GM18858 (cell line): ENCODE measurements around the gene MICALL2.

ENCODE experiments used
- ATAC-seq: cut with Tn5 transposase; IDR thresholded peaks from one replicate; pipeline ENCODE4 v1.9.1; 2021; ENCODE audit not compliant: unreplicated experiment

Gene MICALL2

DNA sequence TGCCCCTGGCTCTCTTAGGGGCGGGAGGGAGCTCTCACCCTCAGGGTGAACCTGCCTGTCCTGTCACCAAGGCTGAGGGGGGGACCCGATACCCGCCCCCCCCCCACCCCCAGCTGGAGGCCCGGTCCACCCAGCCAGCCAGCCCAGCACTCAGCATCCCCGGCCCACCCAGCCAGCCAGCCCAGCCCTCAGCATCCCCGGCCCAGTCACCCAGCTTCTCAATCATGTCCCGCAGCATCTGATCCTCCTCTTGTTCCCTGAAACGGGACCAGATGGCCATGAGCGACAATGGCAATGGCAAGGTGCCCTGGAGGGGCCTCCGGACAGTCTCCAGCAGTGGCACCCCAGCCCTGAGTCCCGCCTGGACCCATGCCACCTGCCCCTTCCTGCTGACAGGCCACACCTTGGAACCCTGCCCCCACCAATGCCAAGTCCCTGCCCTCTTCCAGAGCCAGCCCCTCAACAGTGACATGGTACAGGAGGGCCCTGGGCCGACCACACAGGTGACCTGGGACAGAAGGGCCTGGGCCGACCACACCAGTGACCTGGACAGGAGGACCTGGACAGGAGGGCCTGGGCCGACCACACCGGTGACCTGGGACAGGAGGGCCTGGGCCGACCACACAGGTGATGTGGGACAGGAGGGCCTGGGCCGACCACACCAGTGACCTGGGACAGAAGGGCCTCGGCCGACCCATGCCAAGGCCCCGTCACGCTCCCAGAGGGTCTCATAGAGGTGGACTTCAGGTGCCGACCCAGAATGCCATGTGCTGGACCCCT is 24.2 kb downstream of the MICALL2 start:
- no peak for ATAC-seq

DNA sequence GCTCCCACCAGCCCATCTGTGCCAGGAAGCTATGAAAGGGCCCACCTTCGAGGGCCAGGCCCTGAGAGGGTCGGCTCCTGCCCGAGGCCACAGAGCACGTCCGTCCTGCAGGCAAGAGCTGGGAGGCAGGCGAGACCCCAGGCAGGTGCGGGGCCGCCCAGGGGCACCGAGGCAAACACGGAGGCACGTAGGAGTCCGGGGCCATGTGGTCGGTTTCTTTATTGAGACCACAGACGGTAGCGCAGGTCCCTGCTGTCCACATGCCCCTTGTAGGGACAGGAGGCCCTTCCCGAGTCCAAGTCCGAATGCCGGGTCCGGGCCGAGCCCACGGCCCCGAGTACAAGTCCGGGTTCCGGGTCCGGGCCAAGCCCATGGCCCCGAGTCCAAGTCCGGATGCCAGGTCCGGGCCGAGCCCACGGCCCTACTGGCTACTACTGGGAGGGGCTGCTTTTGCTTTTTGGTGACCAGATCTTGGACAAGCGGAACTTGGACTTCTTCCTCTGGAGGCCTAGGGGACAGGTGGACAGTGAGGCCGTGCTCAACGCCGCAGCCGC is 25.0 kb downstream of the MICALL2 start:
- no peak for ATAC-seq

GRCh38 chr7:1433128-1433920 is 25.9 kb downstream of the MICALL2 start:
- no peak for ATAC-seq

- ATAC-seq = no peak
These were observed 26.7 kb downstream of the MICALL2 start for GRCh38 chr7:1432411-1433082.

- no peak for ATAC-seq
These were observed 27.5 kb downstream of the MICALL2 start for GRCh38 chr7:1431634-1432380.

DNA sequence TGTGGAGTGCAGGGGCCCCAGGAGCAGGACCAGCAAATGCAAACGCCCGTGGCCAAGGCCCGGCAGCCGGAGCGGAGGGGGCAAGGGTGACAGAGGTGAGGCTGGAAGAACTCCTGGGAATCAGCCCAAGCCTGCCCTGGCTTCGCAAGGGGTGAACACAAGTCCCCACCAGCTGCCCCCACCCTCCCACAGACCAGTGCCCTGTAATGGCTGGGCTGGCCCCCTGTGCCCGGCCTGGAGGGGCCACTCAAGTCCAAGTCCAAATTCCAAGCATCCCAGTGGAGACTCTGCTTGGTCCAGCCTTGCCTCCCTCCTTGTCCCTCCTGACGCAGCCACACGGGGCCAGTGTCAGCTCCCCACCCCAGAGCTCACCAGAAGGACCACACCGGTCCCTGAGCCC is 28.0 kb downstream of the MICALL2 start:
- no peak for ATAC-seq

DNA sequence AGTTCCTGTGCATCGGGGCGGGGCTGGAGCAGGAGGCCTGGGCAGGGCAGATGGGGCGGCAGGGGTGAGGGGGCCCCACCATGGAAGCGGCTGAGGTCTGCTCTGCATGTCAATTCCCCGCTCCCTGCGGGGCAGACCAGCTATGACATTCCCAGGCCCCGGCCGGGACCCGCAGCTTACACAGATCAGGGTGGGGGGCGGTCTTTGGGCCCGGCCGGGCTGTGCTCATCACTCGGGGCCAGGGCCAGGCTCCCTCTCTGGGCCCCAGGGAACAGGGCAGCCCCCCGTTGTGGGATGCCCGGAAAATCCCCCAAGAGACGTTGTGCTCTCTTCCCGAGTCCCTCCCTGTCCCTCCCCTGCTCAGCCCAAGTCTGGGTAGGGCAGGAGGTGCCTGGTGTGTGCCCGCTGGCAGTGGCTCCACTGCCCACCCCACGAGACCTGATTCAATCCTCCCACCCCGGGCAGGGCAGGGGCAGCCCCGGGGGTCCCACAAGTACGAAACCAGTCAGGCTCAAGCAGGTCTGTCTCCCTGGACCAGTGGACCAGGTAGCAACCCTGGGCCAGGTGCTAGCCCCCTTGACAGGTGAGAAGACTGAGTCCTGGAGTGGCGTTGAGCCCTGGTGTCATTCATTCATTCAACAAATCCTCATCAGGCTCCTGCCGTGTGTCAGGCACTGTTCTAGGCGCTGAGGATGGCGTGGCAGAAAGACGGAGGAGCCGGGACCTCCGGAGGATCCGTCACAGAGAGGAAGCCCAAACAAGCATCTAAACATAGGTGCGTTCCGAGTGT is 29.0 kb downstream of the MICALL2 start:
- no peak for ATAC-seq

DNA sequence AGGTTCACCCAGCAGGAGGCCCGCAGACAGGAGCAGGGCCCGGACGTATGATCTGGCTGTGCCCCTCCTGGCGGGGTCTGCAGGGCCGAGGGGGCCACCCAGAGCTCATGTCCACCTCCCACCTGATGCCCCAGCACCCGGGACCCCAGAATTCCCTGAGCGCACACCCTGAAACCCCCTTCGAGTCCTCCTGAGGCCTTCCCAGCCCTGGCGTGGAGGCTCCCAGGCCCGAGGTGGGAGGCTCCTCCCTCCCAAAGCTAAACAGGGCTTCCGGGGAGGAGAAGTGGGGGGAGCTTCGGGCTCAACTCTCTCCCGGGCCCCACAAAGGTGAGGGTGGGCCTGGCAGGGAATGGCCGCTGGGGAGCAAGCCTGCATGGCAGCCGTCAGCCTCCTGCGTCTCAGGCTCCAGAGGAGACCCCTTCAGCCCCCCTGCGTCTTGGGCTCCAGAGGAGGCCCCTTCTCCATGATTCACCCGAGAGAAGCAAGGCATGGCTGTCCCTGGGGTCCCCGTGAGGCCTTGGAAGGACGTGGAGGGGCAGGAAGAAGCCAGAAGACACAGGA is 30.2 kb downstream of the MICALL2 start:
- ATAC-seq = no peak

- no peak for ATAC-seq
These were observed 32.1 kb downstream of the MICALL2 start for GRCh38 chr7:1427064-1427657.

GRCh38 chr7:1426474-1426873 is 32.8 kb downstream of the MICALL2 start:
- ATAC-seq = no peak

DNA sequence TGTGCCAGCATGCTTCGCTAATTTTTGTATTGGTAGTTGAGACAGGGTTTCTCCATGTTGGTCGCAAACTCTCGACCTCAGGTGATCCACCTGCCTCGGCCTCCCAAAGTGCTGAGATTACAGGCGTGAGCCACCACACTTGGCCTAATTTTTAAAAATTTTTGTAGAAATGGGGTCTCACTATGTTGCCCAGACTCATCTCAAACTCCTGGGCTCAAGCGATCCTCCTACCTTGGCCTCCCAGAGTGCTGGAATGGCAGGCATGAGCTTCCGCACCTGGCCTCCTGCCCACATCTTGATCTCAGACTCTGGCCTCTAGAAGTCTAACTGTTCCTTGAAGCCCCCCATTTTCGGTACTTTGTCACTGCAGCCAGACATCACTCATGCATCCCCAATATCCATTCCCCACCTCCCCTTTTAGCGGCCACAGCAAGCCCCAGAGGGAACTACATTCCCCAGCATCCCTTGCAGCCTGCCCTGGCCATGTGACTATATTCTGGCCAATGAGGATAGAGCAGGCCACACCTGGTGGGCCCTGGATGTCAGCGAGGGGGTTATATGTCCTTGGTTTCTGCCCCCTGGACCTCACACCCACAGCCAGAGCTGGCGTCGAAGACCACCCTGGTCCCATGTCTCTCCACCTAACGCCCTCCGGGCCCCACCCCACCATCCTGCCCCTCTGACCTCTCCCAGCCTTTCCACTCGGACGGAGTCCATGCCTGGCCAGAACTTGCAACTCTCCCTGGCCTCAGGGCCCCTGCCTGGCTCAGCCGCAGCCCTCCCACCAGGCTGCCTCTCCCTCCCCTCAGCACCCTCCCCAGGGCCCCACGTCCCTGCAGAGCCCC is 33.8 kb downstream of the MICALL2 start:
- ATAC-seq = no peak

DNA sequence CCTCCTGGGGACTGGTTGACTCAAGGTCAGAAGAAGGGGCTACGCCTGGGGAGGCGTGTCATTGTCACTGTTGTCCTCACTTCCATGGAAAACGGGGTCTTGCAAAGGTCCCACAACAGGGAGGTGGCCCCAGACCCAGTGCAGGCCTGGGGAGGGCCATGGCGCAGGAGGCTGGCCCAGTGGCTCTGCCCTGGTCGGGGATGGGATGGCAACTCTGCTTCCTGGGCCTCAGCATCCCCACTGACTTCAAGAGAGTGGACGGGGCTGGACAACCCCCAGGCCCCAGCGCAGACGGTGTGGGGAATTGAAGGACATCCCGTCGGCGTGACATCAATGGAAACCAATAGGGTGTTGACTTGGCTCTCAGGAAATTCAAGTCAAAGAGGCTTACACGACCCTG is 35.2 kb downstream of the MICALL2 start:
- ATAC-seq = no peak

DNA sequence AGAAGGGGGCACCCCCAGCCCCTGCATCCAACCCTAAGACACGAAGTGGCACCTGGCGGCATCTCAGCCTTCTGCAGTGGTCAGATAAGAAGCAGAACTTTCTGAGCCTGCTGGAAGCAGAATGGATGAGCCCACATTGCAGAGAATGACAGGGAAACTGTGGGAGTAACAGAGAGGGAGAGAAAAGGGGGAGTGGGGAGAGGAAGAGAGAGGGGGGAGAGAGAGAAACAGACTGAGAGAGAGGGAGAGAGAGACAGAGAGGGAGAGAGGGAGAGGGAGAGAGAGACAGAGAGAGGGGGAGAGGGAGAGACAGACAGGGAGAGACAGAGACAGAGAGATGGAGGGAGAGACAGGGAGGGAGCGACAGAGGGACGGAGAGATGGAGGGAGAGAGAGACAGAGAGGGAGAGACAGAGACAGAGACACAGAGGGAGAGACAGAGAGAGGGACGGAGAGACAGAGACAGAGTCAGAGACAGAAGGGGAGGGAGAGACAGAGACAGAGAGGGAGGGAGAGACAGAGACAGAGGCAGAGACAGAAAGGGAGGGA is 35.9 kb downstream of the MICALL2 start:
- ATAC-seq = no peak

DNA sequence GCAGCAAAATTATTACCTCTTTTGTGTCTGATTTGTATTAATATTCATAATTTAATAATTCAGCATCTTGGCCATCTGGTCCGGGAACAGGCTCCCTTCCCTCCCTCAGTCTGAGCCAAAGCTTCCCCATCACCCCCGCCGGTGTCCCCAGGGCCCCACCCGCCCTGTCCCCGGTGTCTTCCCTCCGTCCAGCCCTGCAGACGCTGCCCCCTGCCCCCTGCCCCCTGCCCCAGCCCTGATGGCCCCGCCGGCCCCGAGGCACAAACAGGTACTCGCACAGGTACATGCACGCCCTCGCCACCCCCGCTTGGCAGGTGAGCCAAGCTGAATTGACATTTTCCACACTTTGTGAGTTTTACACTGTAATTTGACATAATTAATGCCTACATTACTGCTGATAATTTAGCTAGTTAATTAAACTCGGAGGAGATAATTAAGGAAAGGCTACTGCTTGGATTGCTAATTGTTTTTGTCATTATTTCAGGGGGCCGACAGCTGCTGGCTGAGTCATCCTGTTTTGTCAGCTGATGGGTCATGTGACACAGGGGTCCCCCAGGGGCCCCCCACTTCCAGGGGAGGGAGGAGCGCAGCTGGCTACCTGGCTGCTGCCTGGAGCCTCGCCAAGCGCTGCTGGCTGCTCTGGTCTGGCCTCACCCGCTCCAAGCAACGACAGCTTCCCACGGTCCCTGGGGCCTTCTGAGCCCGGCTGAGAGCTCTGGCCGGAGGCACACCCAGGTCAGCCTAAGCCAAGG is 36.6 kb downstream of the MICALL2 start:
- no peak for ATAC-seq

DNA sequence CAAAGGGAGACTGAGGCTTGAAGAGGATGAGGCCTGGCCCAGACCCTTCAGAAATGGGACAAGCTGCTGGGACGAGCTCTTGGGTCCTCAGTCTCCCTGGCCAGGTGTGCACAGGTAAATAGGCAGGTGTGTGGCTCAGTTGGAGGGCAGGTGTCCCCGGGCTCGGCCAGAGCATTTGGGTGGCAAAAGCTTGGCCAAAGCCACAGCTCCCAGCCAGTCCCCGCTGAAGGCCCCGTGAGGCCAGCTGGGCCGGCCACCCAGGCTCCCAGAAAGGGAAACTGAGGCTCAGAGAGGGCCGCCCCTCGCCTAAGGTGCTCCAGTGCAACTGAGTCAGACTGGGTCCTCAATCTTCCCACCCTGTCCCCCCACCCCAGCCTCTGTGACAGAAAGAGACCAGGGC is 37.3 kb downstream of the MICALL2 start:
- no peak for ATAC-seq

DNA sequence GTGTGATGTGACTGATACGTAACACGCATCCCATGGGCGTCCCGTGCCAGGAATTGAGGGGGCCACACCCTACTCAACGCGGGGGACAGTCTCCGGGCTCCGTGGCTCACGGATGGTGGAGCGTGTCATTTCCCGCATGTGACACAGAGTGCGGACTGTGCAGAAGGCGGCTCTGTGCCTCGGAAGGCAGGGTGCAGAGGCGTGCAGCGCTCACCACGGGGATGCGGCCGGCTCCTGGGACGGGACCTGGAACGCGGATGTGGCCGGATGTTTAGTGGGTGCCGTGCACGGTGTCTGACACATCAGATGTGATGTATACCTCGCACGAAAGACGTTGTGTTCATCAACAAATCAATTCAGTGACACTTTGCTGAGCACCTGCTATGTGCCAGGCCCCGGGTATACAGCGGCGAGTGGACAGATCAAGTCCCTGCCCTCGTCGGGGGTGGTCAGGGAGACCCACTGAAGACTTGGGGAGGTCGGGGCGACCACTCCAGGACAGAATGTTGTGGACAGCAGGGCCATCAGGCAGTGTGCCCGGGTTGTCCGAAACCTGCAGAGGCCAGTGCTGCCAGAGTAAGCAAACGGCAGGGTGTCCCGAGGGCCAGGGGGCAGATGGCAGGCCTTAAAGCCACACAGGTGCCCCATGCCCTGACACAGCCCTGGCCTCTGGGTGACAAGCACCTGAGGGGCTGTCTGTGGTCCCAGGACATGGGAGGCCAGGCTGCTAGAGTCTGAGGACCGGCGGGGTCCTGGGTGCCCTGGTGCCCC is 38.1 kb downstream of the MICALL2 start:
- ATAC-seq = no peak

DNA sequence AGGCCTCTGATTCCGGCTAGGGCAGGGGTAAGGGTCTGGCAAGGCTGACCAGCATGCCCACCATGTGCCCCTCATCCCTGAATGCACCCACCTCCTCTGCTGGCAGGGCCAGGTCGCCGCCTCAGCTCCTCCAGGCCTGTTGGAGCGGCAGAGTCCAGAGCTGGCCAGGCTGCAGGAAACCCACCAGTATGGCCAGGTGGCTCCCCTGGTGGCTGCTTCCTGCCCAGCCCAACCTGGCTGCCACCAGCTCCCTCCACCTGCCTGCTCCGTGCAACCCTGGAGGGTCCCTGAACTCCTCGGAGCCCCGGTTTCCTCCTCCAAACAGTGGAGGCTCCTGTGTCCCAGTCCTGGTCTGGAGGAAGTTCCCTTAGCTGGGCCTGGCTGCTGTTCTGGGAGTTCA is 39.6 kb downstream of the MICALL2 start:
- no peak for ATAC-seq
